Activated CD4-positive, alpha-beta T cell treated with anti-CD3 and anti-CD28 coated beads, Interleukin-2, amount 50 U/mL, for 4 hours (primary cell): ENCODE measurements around the gene USP11.
"Not testable (repeated sequence)": the region's sequence is repeated elsewhere in the genome, so short reads cannot be mapped to it uniquely, and the experiment has no call there.

ENCODE experiments used
- DNase-seq, 2 experiments: peaks; one replicate each; pipeline ENCODE4 v3.0.0-alpha.2; 2020

Gene USP11

GRCh38 chrX:47248576-47248975, 15.8 kb downstream of the USP11 start:
- DNase-seq: no peak

GRCh38 chrX:47250017-47250347, 17.2 kb downstream of the USP11 start:
- DNase-seq: no peak

- DNase-seq: not testable (repeated sequence)
Observed at GRCh38 chrX:47257620-47258019, 24.8 kb downstream of the USP11 start.

- DNase-seq: no peak
Observed at GRCh38 chrX:47264483-47265173, 31.8 kb downstream of the USP11 start.

GRCh38 chrX:47266643-47267042, 33.8 kb downstream of the USP11 start:
- no peak for DNase-seq

- DNase-seq: no peak
Observed at GRCh38 chrX:47272013-47272408, 39.2 kb downstream of the USP11 start.

- no peak for DNase-seq
Observed at GRCh38 chrX:47273011-47273730, 40.4 kb downstream of the USP11 start.

GRCh38 chrX:47278691-47279090, 45.9 kb downstream of the USP11 start:
- DNase-seq: no peak

- DNase-seq: no peak
Observed at GRCh38 chrX:47283015-47283771, 50.4 kb downstream of the USP11 start.

- DNase-seq: not testable (repeated sequence)
Observed at GRCh38 chrX:47284616-47285015, 51.8 kb downstream of the USP11 start.

GRCh38 chrX:47285836-47286320, 53.1 kb downstream of the USP11 start:
- no peak for DNase-seq

GRCh38 chrX:47293106-47293505, 60.3 kb downstream of the USP11 start:
- no peak for DNase-seq

GRCh38 chrX:47296766-47297365, 64.1 kb downstream of the USP11 start:
- DNase-seq: no peak

GRCh38 chrX:47297874-47298273, 65.1 kb downstream of the USP11 start:
- no peak for DNase-seq
